WTC11 (cell line): ENCODE measurements around the gene JADE3.

Source experiments
- ATF2 ChIP-seq: sonication (generic); formaldehyde crosslinking; IDR thresholded peaks from 2 replicates; pipeline ENCODE4 v1.8.1; 2022; ENCODE audit warnings: low read depth, missing genetic modification reagents, borderline replicate concordance
- CTCF ChIP-seq: fragments of 200-600 bp; IDR thresholded peaks from 2 replicates; pipeline ENCODE4 v1.8.0; 2022; ENCODE audit warnings: antibody characterized with exemption
- E2F4 ChIP-seq: sonication (generic); formaldehyde crosslinking; IDR thresholded peaks from 2 replicates; pipeline ENCODE4 v1.8.1; 2022; ENCODE audit warnings: low read depth, mild to moderate bottlenecking, moderate library complexity, missing genetic modification reagents, borderline replicate concordance
- ETV6 ChIP-seq: sonication (generic); formaldehyde crosslinking; IDR thresholded peaks from 2 replicates; pipeline ENCODE4 v1.8.1; 2022; ENCODE audit warnings: mild to moderate bottlenecking, missing genetic modification reagents
- HMGA2 ChIP-seq: fragments of 250-450 bp; sonication (Bioruptor Pico); IDR thresholded peaks from 2 replicates; pipeline ENCODE4 v1.4.0; 2021; ENCODE audit warnings: mild to moderate bottlenecking, moderate library complexity
- JAZF1 ChIP-seq: fragments of 250-450 bp; sonication (Bioruptor Pico); IDR thresholded peaks from 2 replicates; pipeline ENCODE4 v1.9.0; 2021; ENCODE audit warnings: moderate library complexity, mild to moderate bottlenecking, inconsistent platforms
- MAX ChIP-seq: sonication (generic); formaldehyde crosslinking; IDR thresholded peaks from 2 replicates; pipeline ENCODE4 v1.8.0; 2022; ENCODE audit warnings: mild to moderate bottlenecking, missing genetic modification reagents
- NR1H2 ChIP-seq: sonication (generic); formaldehyde crosslinking; IDR thresholded peaks from 2 replicates; pipeline ENCODE4 v1.9.0; 2021; ENCODE audit warnings: mild to moderate bottlenecking, moderate library complexity, missing genetic modification reagents
- SP1 ChIP-seq: sonication (generic); formaldehyde crosslinking; conservative IDR thresholded peaks from 2 replicates; pipeline ENCODE4 v1.8.1; 2022; ENCODE audit warnings: missing genetic modification reagents
- ZNF263 ChIP-seq: sonication (generic); formaldehyde crosslinking; IDR thresholded peaks from 2 replicates; pipeline ENCODE4 v1.8.1; 2022; ENCODE audit warnings: low read depth, mild to moderate bottlenecking, moderate library complexity, missing genetic modification reagents
- ZNF416 ChIP-seq: fragments of 250-450 bp; sonication (Bioruptor Pico); IDR thresholded peaks from 2 replicates; pipeline ENCODE4 v1.9.0; 2021; ENCODE audit warnings: mild to moderate bottlenecking, inconsistent platforms
- TF ChIP-seq, protein P1 (sequence below): fragments of 250-450 bp; sonication (Bioruptor Pico); IDR thresholded peaks from 2 replicates; pipeline ENCODE4 v2.1.2; 2022; ENCODE audit warnings: mild to moderate bottlenecking, moderate library complexity

GRCh38 chrX:46991664-46992063 is 79.4 kb downstream of the JADE3 start:
- TF ChIP-seq ATF2 (CRISPR knock-in tag) (no peak), MAX (CRISPR knock-in tag) (no peak), CTCF (no peak), SP1 (CRISPR knock-in tag) (no peak), ZNF416 (CRISPR knock-in tag) (no peak), ETV6 (CRISPR knock-in tag) (no peak), NR1H2 (CRISPR knock-in tag) (no peak), ZNF263 (no peak), HMGA2 (no peak), E2F4 (CRISPR knock-in tag) (no peak), JAZF1 (CRISPR knock-in tag) (no peak)
- TF ChIP-seq, protein P1, sequence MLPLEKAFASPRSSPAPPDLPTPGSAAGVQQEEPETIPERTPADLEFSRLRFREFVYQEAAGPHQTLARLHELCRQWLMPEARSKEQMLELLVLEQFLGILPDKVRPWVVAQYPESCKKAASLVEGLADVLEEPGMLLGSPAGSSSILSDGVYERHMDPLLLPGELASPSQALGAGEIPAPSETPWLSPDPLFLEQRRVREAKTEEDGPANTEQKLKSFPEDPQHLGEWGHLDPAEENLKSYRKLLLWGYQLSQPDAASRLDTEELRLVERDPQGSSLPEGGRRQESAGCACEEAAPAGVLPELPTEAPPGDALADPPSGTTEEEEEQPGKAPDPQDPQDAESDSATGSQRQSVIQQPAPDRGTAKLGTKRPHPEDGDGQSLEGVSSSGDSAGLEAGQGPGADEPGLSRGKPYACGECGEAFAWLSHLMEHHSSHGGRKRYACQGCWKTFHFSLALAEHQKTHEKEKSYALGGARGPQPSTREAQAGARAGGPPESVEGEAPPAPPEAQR (CRISPR knock-in tag): no peak
